ENCODE measurements around the gene RBBP5. TPM values are rescaled to one million over a fixed set of nuclear protein-coding genes. Genes with fewer than 3 reads are reported as not detected.

Gene RBBP5
- total and polyA plus RNA-seq, 4 donors, result 5.2 to 18.0 (median 9.7) TPM

DNA sequence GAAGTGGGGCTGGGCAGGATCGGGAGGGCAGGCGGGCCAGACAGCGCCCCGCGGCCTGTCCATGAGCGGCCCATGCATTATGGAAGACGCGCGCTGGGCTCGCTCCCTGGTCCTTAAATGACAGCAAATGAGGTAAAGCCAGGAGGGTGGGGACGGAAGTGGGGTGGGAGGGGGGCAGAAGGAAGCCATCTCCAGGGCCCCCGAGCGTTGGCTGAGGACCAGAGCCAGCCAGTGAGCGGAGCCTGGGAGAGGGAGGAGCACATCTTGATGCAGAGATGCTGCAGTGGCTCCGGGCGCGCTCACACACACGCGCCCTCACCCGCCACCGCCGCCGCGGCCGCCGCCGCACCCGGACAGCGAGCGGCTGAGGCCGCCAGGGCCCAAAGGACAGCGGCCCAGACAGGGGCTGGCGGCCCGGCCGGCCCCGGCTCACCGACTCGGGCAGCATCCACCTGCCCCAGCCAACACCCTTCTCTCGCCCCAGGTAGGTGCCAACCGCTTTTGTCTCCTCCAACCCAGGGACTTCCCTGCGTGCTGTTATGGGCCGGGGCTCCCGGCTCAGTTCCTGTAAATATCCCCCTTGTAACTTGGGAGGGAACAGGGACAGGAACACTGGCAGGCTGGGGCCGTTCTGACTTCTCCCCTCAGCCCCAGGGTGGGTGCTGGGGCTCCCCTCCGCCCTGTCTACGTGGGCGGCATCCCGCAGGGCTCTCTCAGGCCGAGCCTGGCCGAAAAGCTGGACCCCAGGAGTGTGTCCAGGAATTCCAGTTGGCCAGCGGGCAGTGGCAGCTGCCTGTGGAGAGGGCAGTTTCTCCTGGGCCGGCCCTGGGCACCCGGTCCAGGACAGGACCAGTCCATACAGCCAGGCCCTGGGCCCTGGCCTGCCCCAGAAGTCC, 78.6 kb downstream of the RBBP5 start, which contains the start of gene CNTN2:
CNTN2 (plus strand) TSS at position 302 of the 896 bp plus-strand sequence. CDS start 9,974 bp downstream, outside the sequence.
- ATAC-seq (ENCODE audit: insufficient read depth, low FRiP score) (no peak), DNase-seq (peak; percentile 10 to 28 (median 26))
- Histone ChIP-seq H3K9me3 (ENCODE audit: control insufficient read depth in 4 of 4, insufficient read depth in 3 of 4, low read length in 3 of 4) (no peaks in the 10 kb centered on the region), H3K27ac (ENCODE audit: low read depth in 1 of 2, low read length in 1 of 2) (no peak within 1 kb of the TSS), H3K4me3 (no peak within 1 kb of the TSS), H3K4me1 (ENCODE audit: control insufficient read depth in 5 of 5, insufficient read depth in 5 of 5, low read length in 5 of 5) (peaks cover 0 to 4% (median 0%) of the 10 kb centered on the region in 5 donors), H3K9ac (ENCODE audit: insufficient read depth in 1 of 2, low read length in 2 of 2) (no peak within 1 kb of the TSS), H3K27me3 (ENCODE audit: control insufficient read depth in 3 of 3, insufficient read depth in 3 of 3, low read length in 2 of 3) (peaks cover 16 to 75% (median 41%) of the 10 kb centered on the region in 3 donors), H3K36me3 (ENCODE audit: control insufficient read depth in 4 of 4, insufficient read depth in 4 of 4, low read length in 4 of 4) (no peaks in the 10 kb centered on the region)
- 10 to 11% methylated on average over 30 to 53 of the region's 53 CpGs for WGBS, 2 donors
- TF ChIP-seq CTCF (IDR thresholded peaks at IDR 0.05; ENCODE audit: control extremely low read depth, extremely low read depth), result no peak

- Histone ChIP-seq H3K27ac (ENCODE audit: low read depth in 1 of 2, low read length in 1 of 2) (no peak overlapping the region), H3K9me3 (ENCODE audit: control insufficient read depth in 4 of 4, insufficient read depth in 3 of 4, low read length in 3 of 4) (no peaks in the 10 kb centered on the region), H3K4me3 (no peak overlapping the region), H3K27me3 (ENCODE audit: control insufficient read depth in 3 of 3, insufficient read depth in 3 of 3, low read length in 2 of 3) (peaks cover 16 to 69% (median 39%) of the 10 kb centered on the region in 3 donors), H3K36me3 (ENCODE audit: control insufficient read depth in 4 of 4, insufficient read depth in 4 of 4, low read length in 4 of 4) (no peaks in the 10 kb centered on the region), H3K4me1 (ENCODE audit: control insufficient read depth in 5 of 5, insufficient read depth in 5 of 5, low read length in 5 of 5) (peaks cover 0 to 4% (median 0%) of the 10 kb centered on the region in 5 donors), H3K9ac (ENCODE audit: insufficient read depth in 1 of 2, low read length in 2 of 2) (no peak overlapping the region)
- ATAC-seq (ENCODE audit: insufficient read depth, low FRiP score) (no peak), DNase-seq (peak in 2 of 3 donors; percentile 13 to 25)
- 64 to 69% methylated on average over 16 of the region's 16 CpGs for WGBS, 2 donors
- TF ChIP-seq CTCF (IDR thresholded peaks at IDR 0.05; ENCODE audit: control extremely low read depth, extremely low read depth), result no peak
Observed at GRCh38 chr1:205041998-205042910, 79.5 kb downstream of the RBBP5 start.

DNA sequence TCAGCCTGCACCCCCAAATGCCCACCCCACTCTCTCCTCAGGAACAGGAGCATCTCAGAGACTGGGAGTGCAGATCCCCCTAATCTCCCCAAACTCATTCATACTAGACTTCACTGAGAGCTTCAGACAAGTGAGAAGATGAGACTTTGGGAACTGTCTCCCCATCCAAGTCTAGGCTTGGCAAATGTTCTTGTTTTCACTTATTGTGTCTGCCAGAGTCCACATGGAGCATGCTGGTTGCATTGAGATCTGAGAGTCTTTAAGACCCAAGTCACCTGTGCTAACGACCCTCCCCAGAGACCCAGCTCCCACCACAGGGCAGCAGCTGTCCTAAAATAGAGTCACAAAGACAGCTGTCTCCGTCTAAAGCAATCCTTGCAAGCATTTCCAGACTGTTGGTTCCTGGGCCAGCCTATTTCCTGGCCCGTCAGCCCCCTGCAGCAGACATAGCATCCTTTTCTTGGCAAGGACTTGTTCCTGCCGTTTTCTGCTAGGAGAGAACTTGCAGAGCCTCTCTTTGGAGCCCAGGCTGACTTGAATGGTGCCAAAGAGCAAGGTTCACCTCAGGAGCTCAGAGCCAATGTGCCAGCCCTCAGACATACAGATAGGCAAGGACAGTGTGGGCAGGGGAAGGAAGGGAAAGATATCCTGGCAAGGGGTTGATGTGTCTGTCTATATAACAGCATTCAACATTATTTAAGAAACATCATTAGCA, 80.6 kb downstream of the RBBP5 start:
- Histone ChIP-seq H3K27ac (ENCODE audit: low read depth in 1 of 2, low read length in 1 of 2) (no peak overlapping the region), H3K9ac (ENCODE audit: insufficient read depth in 1 of 2, low read length in 2 of 2) (no peak overlapping the region), H3K4me1 (ENCODE audit: control insufficient read depth in 5 of 5, insufficient read depth in 5 of 5, low read length in 5 of 5) (peaks cover 0 to 4% (median 0%) of the 10 kb centered on the region in 5 donors), H3K27me3 (ENCODE audit: control insufficient read depth in 3 of 3, insufficient read depth in 3 of 3, low read length in 2 of 3) (peaks cover 16 to 60% (median 33%) of the 10 kb centered on the region in 3 donors), H3K4me3 (no peak overlapping the region), H3K36me3 (ENCODE audit: control insufficient read depth in 4 of 4, insufficient read depth in 4 of 4, low read length in 4 of 4) (no peaks in the 10 kb centered on the region), H3K9me3 (ENCODE audit: control insufficient read depth in 4 of 4, insufficient read depth in 3 of 4, low read length in 3 of 4) (no peaks in the 10 kb centered on the region)
- DNase-seq (no peak), ATAC-seq (ENCODE audit: insufficient read depth, low FRiP score) (no peak)
- TF ChIP-seq CTCF (IDR thresholded peaks at IDR 0.05; ENCODE audit: control extremely low read depth, extremely low read depth), result no peak
- 37 to 52% methylated on average over 4 of the region's 4 CpGs for WGBS, 2 donors
